Smooth muscle cell (in vitro differentiated cells): ENCODE measurements around the gene ITGA8. TPM values are rescaled to one million over a fixed set of nuclear protein-coding genes. Genes with fewer than 3 reads are reported as not detected.

ENCODE experiments used
- DNase-seq: peaks from one replicate; lab custom pipeline; 2025; ENCODE audit not compliant: unreplicated experiment; lab: John Stamatoyannopoulos, UW
- H2AFZ ChIP-seq: fragments of 200-600 bp; sonication (generic); 2 replicates; pipeline ENCODE4 v1.6.0; 2016; ENCODE audit warnings: antibody characterized with exemption, low read depth, mild to moderate bottlenecking
- H3F3A ChIP-seq: fragments of 200-600 bp; sonication (generic); 2 replicates; pipeline ENCODE4 v1.6.0; 2017; ENCODE audit warnings: antibody characterized with exemption, low read depth
- H3K27ac ChIP-seq: fragments of 200-600 bp; sonication (generic); 2 replicates; pipeline ENCODE4 v1.5.1; 2016; ENCODE audit warnings: low read depth, mild to moderate bottlenecking
- H3K27me3 ChIP-seq: fragments of 200-600 bp; sonication (generic); 2 replicates; pipeline ENCODE4 v1.6.1; 2016; ENCODE audit warnings: low read depth, mild to moderate bottlenecking
- H3K36me3 ChIP-seq: fragments of 200-600 bp; sonication (generic); 2 replicates; pipeline ENCODE4 v1.5.1; 2016; ENCODE audit warnings: low read depth
- H3K4me1 ChIP-seq: fragments of 200-600 bp; sonication (generic); 2 replicates; pipeline ENCODE4 v1.5.1; 2016; ENCODE audit warnings: low read depth
- H3K4me2 ChIP-seq: fragments of 200-600 bp; sonication (generic); 2 replicates; pipeline ENCODE4 v1.6.0; 2016; ENCODE audit warnings: mild to moderate bottlenecking
- H3K4me3 ChIP-seq: fragments of 200-600 bp; sonication (generic); 2 replicates; pipeline ENCODE4 v1.5.1; 2016; ENCODE audit warnings: mild to moderate bottlenecking
- H3K79me2 ChIP-seq: fragments of 200-600 bp; sonication (generic); 2 replicates; pipeline ENCODE4 v1.6.0; 2016; ENCODE audit warnings: low read depth, mild to moderate bottlenecking
- H3K9ac ChIP-seq: fragments of 200-600 bp; sonication (generic); 2 replicates; pipeline ENCODE4 v1.6.0; 2016; ENCODE audit warnings: low read depth
- H3K9me3 ChIP-seq: fragments of 200-600 bp; sonication (generic); replicated peaks from 2 replicates; pipeline ENCODE4 v1.5.1; 2016; ENCODE audit warnings: low read depth
- H4K20me1 ChIP-seq: fragments of 200-600 bp; sonication (generic); 2 replicates; pipeline ENCODE4 v1.6.0; 2016; ENCODE audit warnings: low read depth
- WGBS: methylation state at CpG from one replicate; pipeline ENCODE4 v1.1.7; 2016; ENCODE audit warnings: low lambda C conversion rate; 5-methylcytosine and 5-hydroxymethylcytosine counted together
- polyA plus RNA-seq: library from polyadenylated mRNA; unstranded; fragments of >200 nt; fragmentation: Nextera tagmentation; extraction: Ambion mirVana; gene quantifications from 2 replicates; pipeline ENCODE4 v1.2.1, GENCODE V29; 2016
- total RNA-seq: library from RNA; depleted of rRNA; stranded (reverse); fragments of >200 nt; gene quantifications from 2 replicates; pipeline ENCODE4 v1.2.3, GENCODE V29; 2014
- TF ChIP-seq, protein P1 (sequence below): fragments of 200-600 bp; sonication (generic); IDR thresholded peaks from 2 replicates; pipeline ENCODE4 v1.5.1; 2017; ENCODE audit warnings: borderline replicate concordance, mild to moderate bottlenecking, antibody characterized with exemption; ENCODE audit not compliant: insufficient read depth, poor library complexity, severe bottlenecking

The ITGA8 gene
- total and polyA plus RNA-seq, 2 experiments from 2014 or later, result 0.02 to 0.36 TPM

DNA sequence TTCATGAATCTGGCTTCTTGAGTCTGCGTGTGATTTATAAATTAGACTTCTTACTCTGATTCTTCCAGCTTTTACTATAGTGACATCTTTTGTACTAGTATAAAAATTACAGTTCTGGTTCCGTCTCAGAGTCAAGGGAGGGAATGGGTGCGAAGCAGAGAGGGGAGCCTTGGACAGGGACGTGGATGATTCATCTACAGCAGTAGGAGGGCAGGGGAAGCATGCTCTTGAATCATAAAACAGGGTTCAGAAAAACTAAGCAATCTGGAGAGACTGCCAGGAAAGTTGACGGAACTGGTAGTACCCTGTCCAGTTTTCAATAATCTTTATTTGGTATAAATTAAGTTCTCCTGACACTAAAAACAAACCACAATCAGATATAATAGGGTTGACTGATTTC is 58.1 kb downstream of the ITGA8 start:
- 83% methylated on average over 5 of the region's 5 CpGs for WGBS
- no peak overlapping the region for H3K4me3 ChIP-seq
- no peak overlapping the region for H3K4me2 ChIP-seq

GRCh38 chr10:15660990-15661389 is 58.7 kb downstream of the ITGA8 start:
- TF ChIP-seq, protein P1, sequence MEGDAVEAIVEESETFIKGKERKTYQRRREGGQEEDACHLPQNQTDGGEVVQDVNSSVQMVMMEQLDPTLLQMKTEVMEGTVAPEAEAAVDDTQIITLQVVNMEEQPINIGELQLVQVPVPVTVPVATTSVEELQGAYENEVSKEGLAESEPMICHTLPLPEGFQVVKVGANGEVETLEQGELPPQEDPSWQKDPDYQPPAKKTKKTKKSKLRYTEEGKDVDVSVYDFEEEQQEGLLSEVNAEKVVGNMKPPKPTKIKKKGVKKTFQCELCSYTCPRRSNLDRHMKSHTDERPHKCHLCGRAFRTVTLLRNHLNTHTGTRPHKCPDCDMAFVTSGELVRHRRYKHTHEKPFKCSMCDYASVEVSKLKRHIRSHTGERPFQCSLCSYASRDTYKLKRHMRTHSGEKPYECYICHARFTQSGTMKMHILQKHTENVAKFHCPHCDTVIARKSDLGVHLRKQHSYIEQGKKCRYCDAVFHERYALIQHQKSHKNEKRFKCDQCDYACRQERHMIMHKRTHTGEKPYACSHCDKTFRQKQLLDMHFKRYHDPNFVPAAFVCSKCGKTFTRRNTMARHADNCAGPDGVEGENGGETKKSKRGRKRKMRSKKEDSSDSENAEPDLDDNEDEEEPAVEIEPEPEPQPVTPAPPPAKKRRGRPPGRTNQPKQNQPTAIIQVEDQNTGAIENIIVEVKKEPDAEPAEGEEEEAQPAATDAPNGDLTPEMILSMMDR, result no peak
- Histone ChIP-seq H3F3A (no peaks in the 10 kb centered on the region), H3K4me1 (no peaks in the 10 kb centered on the region), H3K4me2 (no peak overlapping the region), H3K27me3 (no peaks in the 10 kb centered on the region), H3K79me2 (no peaks in the 10 kb centered on the region), H3K9me3 (no peaks in the 10 kb centered on the region), H3K9ac (no peak overlapping the region), H4K20me1 (no peaks in the 10 kb centered on the region), H3K36me3 (no peaks in the 10 kb centered on the region), H3K4me3 (no peak overlapping the region), H2AFZ (no peak overlapping the region), H3K27ac (no peak overlapping the region)
- no peak for DNase-seq
- WGBS, result 57% methylated on average over 5 of the region's 5 CpGs

More for the DNA sequence above, 58.1 kb downstream of the ITGA8 start:
- H3K4me1 ChIP-seq, result no peaks in the 10 kb centered on the region
- H3F3A ChIP-seq, result no peaks in the 10 kb centered on the region
- H4K20me1 ChIP-seq, result no peaks in the 10 kb centered on the region
- no peak overlapping the region for H3K27ac ChIP-seq
- DNase-seq, result no peak
- H3K9ac ChIP-seq, result no peak overlapping the region
- H3K9me3 ChIP-seq, result no peaks in the 10 kb centered on the region
- no peaks in the 10 kb centered on the region for H3K27me3 ChIP-seq
- H2AFZ ChIP-seq, result no peak overlapping the region
- no peaks in the 10 kb centered on the region for H3K79me2 ChIP-seq
- no peaks in the 10 kb centered on the region for H3K36me3 ChIP-seq
- TF ChIP-seq, protein P1, result no peak

- TF ChIP-seq, protein P1, result no peak
- no peaks in the 10 kb centered on the region for H3K9me3 ChIP-seq
- no peak overlapping the region for H2AFZ ChIP-seq
- no peaks in the 10 kb centered on the region for H3K36me3 ChIP-seq
- H4K20me1 ChIP-seq, result no peaks in the 10 kb centered on the region
- H3K4me1 ChIP-seq, result no peaks in the 10 kb centered on the region
- no peak overlapping the region for H3K9ac ChIP-seq
- no peaks in the 10 kb centered on the region for H3F3A ChIP-seq
- no peak overlapping the region for H3K4me3 ChIP-seq
- H3K27me3 ChIP-seq, result no peaks in the 10 kb centered on the region
- 71% methylated on average over 5 of the region's 5 CpGs for WGBS
- H3K4me2 ChIP-seq, result no peak overlapping the region
- no peak overlapping the region for H3K27ac ChIP-seq
- DNase-seq, result no peak
- H3K79me2 ChIP-seq, result no peaks in the 10 kb centered on the region
These were observed 61.5 kb downstream of the ITGA8 start for GRCh38 chr10:15658069-15658702.

- no peak overlapping the region for H3K27ac ChIP-seq
- TF ChIP-seq, protein P1, result no peak
These were observed 67.0 kb downstream of the ITGA8 start for GRCh38 chr10:15652757-15653156.

More at GRCh38 chr10:15652757-15653156, 67.0 kb downstream of the ITGA8 start:
- no peak for DNase-seq
- no peak overlapping the region for H3K4me3 ChIP-seq
- H3K79me2 ChIP-seq, result no peaks in the 10 kb centered on the region
- no peaks in the 10 kb centered on the region for H3K36me3 ChIP-seq
- 91% methylated on average over 4 of the region's 4 CpGs for WGBS
- no peak overlapping the region for H3K4me2 ChIP-seq
- H3F3A ChIP-seq, result no peaks in the 10 kb centered on the region
- no peak overlapping the region for H2AFZ ChIP-seq
- no peaks in the 10 kb centered on the region for H3K4me1 ChIP-seq
- H4K20me1 ChIP-seq, result no peaks in the 10 kb centered on the region
- no peaks in the 10 kb centered on the region for H3K9me3 ChIP-seq
- no peak overlapping the region for H3K9ac ChIP-seq
- H3K27me3 ChIP-seq, result no peaks in the 10 kb centered on the region
